BLaER1 (cell line): ENCODE measurements around the gene GALNT15.
A peak's percentile ranks its signal among the peaks of the same experiment; 100 is the strongest.

ENCODE experiments used
- H3K27ac ChIP-seq: shearing (Covaris generic); formaldehyde crosslinking; 2 replicates; pipeline ENCODE4 v1.8.1; 2022
- H3K27me3 ChIP-seq: shearing (Covaris generic); formaldehyde crosslinking; 2 replicates; pipeline ENCODE4 v1.8.1; 2022
- H3K36me3 ChIP-seq: shearing (Covaris generic); formaldehyde crosslinking; 2 replicates; pipeline ENCODE4 v1.8.1; 2022
- H3K4me1 ChIP-seq: shearing (Covaris generic); formaldehyde crosslinking; 2 replicates; pipeline ENCODE4 v1.8.1; 2022
- H3K4me2 ChIP-seq: shearing (Covaris generic); formaldehyde crosslinking; 2 replicates; pipeline ENCODE4 v1.8.1; 2022
- H3K4me3 ChIP-seq: shearing (Covaris generic); formaldehyde crosslinking; 2 replicates; pipeline ENCODE4 v1.8.1; 2022
- H3K9ac ChIP-seq: shearing (Covaris generic); formaldehyde crosslinking; 2 replicates; pipeline ENCODE4 v1.8.1; 2022
- H3K9me3 ChIP-seq: shearing (Covaris generic); formaldehyde crosslinking; 2 replicates; pipeline ENCODE4 v1.8.1; 2022
- H4K20me1 ChIP-seq: shearing (Covaris generic); formaldehyde crosslinking; 2 replicates; pipeline ENCODE4 v1.8.1; 2022
- Cebpa-rat ChIP-seq: shearing (Covaris generic); IDR thresholded peaks from 2 replicates; pipeline ENCODE4 v1.8.1; 2022

GALNT15 gene

GRCh38 chr3:16236856-16237393 lies 62.4 kb downstream of the GALNT15 start:
- no peak for TF ChIP-seq Cebpa-rat
- Histone ChIP-seq H3K36me3 (no peaks in the 10 kb centered on the region), H3K27me3 (no peaks in the 10 kb centered on the region), H3K9me3 (no peaks in the 10 kb centered on the region), H4K20me1 (no peaks in the 10 kb centered on the region), H3K4me3 (no peak overlapping the region), H3K9ac (no peak overlapping the region), H3K4me2 (no peak overlapping the region), H3K4me1 (no peaks in the 10 kb centered on the region), H3K27ac (no peak overlapping the region)

GRCh38 chr3:16239086-16239770 lies 64.7 kb downstream of the GALNT15 start:
- H3K4me1 ChIP-seq, result peaks cover 5% of the 10 kb centered on the region
- no peak overlapping the region for H3K4me3 ChIP-seq
- no peaks in the 10 kb centered on the region for H4K20me1 ChIP-seq
- no peaks in the 10 kb centered on the region for H3K36me3 ChIP-seq
- no peak for TF ChIP-seq Cebpa-rat
- H3K9me3 ChIP-seq, result no peaks in the 10 kb centered on the region
- no peak overlapping the region for H3K9ac ChIP-seq
- no peaks in the 10 kb centered on the region for H3K27me3 ChIP-seq
- no peak overlapping the region for H3K4me2 ChIP-seq
- H3K27ac ChIP-seq, result no peak overlapping the region

- H3K27me3 ChIP-seq, result no peaks in the 10 kb centered on the region
- H3K4me3 ChIP-seq, result no peak overlapping the region
- peaks cover 7% of the 10 kb centered on the region for H3K4me1 ChIP-seq
- H3K4me2 ChIP-seq, result no peak overlapping the region
- no peak overlapping the region for H3K9ac ChIP-seq
- TF ChIP-seq Cebpa-rat, result no peak
- H4K20me1 ChIP-seq, result no peaks in the 10 kb centered on the region
- no peak overlapping the region for H3K27ac ChIP-seq
- H3K9me3 ChIP-seq, result no peaks in the 10 kb centered on the region
- no peaks in the 10 kb centered on the region for H3K36me3 ChIP-seq
Measured at GRCh38 chr3:16239780-16240179, 65.3 kb downstream of the GALNT15 start.

- Histone ChIP-seq H3K4me1 (peaks cover 7% of the 10 kb centered on the region), H3K36me3 (no peaks in the 10 kb centered on the region), H3K4me2 (no peak overlapping the region), H3K9ac (no peak overlapping the region), H3K4me3 (no peak overlapping the region), H4K20me1 (no peaks in the 10 kb centered on the region), H3K27ac (no peak overlapping the region), H3K9me3 (no peaks in the 10 kb centered on the region), H3K27me3 (no peaks in the 10 kb centered on the region)
- no peak for TF ChIP-seq Cebpa-rat
Measured at GRCh38 chr3:16240229-16241023, 65.9 kb downstream of the GALNT15 start.

GRCh38 chr3:16241225-16241624 lies 66.7 kb downstream of the GALNT15 start:
- H3K4me3 ChIP-seq, result no peak overlapping the region
- H3K27ac ChIP-seq, result no peak overlapping the region
- no peaks in the 10 kb centered on the region for H4K20me1 ChIP-seq
- no peak overlapping the region for H3K4me2 ChIP-seq
- no peak overlapping the region for H3K9ac ChIP-seq
- TF ChIP-seq Cebpa-rat, result no peak
- H3K4me1 ChIP-seq, result peaks cover 7% of the 10 kb centered on the region
- H3K27me3 ChIP-seq, result no peaks in the 10 kb centered on the region
- no peaks in the 10 kb centered on the region for H3K9me3 ChIP-seq
- no peaks in the 10 kb centered on the region for H3K36me3 ChIP-seq

- no peak overlapping the region for H3K4me2 ChIP-seq
- H3K27me3 ChIP-seq, result no peaks in the 10 kb centered on the region
- H3K9ac ChIP-seq, result no peak overlapping the region
- no peak overlapping the region for H3K4me3 ChIP-seq
- TF ChIP-seq Cebpa-rat, result no peak
- H4K20me1 ChIP-seq, result no peaks in the 10 kb centered on the region
- H3K4me1 ChIP-seq, result peaks cover 7% of the 10 kb centered on the region
- no peaks in the 10 kb centered on the region for H3K9me3 ChIP-seq
- no peaks in the 10 kb centered on the region for H3K36me3 ChIP-seq
- H3K27ac ChIP-seq, result no peak overlapping the region
Measured at GRCh38 chr3:16242177-16242576, 67.7 kb downstream of the GALNT15 start.

- no peak for TF ChIP-seq Cebpa-rat
- H3K4me1 ChIP-seq, result peaks cover 7% of the 10 kb centered on the region
- no peak overlapping the region for H3K9ac ChIP-seq
- H3K27me3 ChIP-seq, result no peaks in the 10 kb centered on the region
- H3K4me2 ChIP-seq, result peak overlapping the region; percentile 9; the same call in 1 of the 2 replicates
- no peaks in the 10 kb centered on the region for H3K36me3 ChIP-seq
- no peaks in the 10 kb centered on the region for H3K9me3 ChIP-seq
- H3K4me3 ChIP-seq, result no peak overlapping the region
- no peaks in the 10 kb centered on the region for H4K20me1 ChIP-seq
- H3K27ac ChIP-seq, result no peak overlapping the region
Measured at GRCh38 chr3:16243706-16244490, 69.4 kb downstream of the GALNT15 start.

- Histone ChIP-seq H3K27ac (no peak overlapping the region), H4K20me1 (no peaks in the 10 kb centered on the region), H3K9ac (no peak overlapping the region), H3K4me3 (no peak overlapping the region), H3K9me3 (no peaks in the 10 kb centered on the region), H3K27me3 (no peaks in the 10 kb centered on the region), H3K4me1 (peaks cover 7% of the 10 kb centered on the region), H3K4me2 (no peak overlapping the region), H3K36me3 (no peaks in the 10 kb centered on the region)
- no peak for TF ChIP-seq Cebpa-rat
Measured at GRCh38 chr3:16245609-16246008, 71.1 kb downstream of the GALNT15 start.

- H3K9me3 ChIP-seq, result no peaks in the 10 kb centered on the region
- peaks cover 7% of the 10 kb centered on the region for H3K4me1 ChIP-seq
- no peak overlapping the region for H3K27ac ChIP-seq
- H3K4me2 ChIP-seq, result no peak overlapping the region
- no peaks in the 10 kb centered on the region for H3K36me3 ChIP-seq
- TF ChIP-seq Cebpa-rat, result no peak
- H3K9ac ChIP-seq, result no peak overlapping the region; the same call in 1 of the 2 replicates
- H3K4me3 ChIP-seq, result no peak overlapping the region
- H4K20me1 ChIP-seq, result no peaks in the 10 kb centered on the region
- no peaks in the 10 kb centered on the region for H3K27me3 ChIP-seq
Measured at GRCh38 chr3:16247282-16248061, 73.0 kb downstream of the GALNT15 start.
